Fibroblast of the aortic adventitia (primary cell): ENCODE data around the gene SVOPL. TPM values are rescaled to one million over a fixed set of nuclear protein-coding genes. Genes with fewer than 3 reads are reported as not detected.
"Not testable (repeated sequence)": the region's sequence is repeated elsewhere in the genome, so short reads cannot be mapped to it uniquely, and the experiment has no call there.

Experiments
- DNase-seq: peaks from one replicate; pipeline ENCODE4 v3.0.0-alpha.2; 2010; ENCODE audit warnings: low read depth
- H3K4me3 ChIP-seq: 2 replicates; pipeline ENCODE4 v1.5.1; 2011; ENCODE audit warnings: low read depth, mild to moderate bottlenecking, control low read depth, low read length, moderate library complexity
- total RNA-seq: library from RNA; depleted of rRNA; stranded (reverse); fragments of >200 nt; gene quantifications from 2 replicates; pipeline ENCODE4 v1.2.3, GENCODE V29; 2012; ENCODE audit warnings: low replicate concordance
- TF ChIP-seq, protein P1 (sequence below): IDR thresholded peaks from 2 replicates; pipeline ENCODE4 v1.5.1; 2011; ENCODE audit warnings: mild to moderate bottlenecking, low read length, control low read depth, inconsistent platforms; ENCODE audit not compliant: insufficient read depth

Gene SVOPL
- total RNA-seq, 1 donor, result not detected

DNA sequence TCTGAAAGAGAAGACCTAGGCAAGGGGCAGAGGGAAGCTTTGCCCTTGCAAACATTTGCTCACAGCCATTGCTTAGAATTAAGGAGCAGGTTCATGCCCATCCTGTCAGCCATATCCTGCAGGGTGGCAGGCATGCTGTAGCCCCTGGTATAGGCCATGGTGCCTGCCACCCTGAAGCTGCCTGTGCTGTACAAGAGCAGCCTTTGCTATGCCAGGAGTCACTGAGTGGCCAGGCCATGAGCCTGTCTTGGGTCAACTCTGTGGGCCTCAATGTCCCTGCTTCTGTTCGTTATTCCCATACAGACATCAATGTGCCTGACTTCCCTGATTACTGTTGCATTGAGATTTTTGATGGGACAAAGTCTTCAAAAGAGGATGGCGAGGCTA, 368 bp upstream of the SVOPL start:
- TF ChIP-seq, protein P1, sequence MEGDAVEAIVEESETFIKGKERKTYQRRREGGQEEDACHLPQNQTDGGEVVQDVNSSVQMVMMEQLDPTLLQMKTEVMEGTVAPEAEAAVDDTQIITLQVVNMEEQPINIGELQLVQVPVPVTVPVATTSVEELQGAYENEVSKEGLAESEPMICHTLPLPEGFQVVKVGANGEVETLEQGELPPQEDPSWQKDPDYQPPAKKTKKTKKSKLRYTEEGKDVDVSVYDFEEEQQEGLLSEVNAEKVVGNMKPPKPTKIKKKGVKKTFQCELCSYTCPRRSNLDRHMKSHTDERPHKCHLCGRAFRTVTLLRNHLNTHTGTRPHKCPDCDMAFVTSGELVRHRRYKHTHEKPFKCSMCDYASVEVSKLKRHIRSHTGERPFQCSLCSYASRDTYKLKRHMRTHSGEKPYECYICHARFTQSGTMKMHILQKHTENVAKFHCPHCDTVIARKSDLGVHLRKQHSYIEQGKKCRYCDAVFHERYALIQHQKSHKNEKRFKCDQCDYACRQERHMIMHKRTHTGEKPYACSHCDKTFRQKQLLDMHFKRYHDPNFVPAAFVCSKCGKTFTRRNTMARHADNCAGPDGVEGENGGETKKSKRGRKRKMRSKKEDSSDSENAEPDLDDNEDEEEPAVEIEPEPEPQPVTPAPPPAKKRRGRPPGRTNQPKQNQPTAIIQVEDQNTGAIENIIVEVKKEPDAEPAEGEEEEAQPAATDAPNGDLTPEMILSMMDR, result no peak
- no peak overlapping the region for H3K4me3 ChIP-seq
- no peak for DNase-seq

DNA sequence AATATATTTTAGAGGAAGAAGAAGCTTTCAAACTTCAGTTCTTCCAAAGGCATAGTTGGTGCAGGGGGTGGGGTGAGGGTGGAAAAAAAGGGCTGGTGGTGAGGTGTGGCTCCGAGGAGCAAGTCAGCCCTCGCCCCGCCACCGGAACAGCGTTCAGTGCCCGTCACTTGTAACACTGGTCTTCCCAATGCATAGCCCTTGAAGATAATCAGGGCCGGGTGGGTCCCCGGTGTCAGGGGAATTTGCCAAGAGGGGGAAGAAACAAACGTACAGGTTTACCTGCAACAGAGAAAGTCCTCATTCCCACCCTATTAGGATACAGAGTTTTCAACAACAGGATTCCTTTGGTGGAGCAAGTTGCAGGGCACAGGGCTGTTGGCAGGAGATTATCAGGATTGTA, 1.5 kb downstream of the SVOPL start:
- no peak overlapping the region for H3K4me3 ChIP-seq
- TF ChIP-seq, protein P1, result no peak
- DNase-seq, result no peak

DNA sequence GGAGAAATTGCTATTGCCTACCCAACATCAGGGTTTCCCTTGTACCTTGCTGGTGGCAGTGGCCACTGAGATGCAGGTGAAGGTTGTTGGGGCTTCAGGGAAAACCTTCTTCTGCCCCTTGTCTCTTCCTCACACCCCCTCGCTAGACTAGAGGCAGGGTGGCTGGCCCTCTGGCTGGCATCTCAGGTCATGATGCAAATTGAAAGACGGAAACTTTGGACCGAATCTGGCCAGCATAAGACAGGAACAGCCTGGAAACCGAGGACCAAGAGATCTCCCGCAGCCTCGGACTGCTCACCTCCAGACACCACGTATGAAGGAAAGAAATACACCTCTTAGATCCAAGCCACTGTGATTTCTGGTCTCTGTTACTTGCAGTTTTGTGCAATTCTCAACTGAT, 2.9 kb downstream of the SVOPL start:
- DNase-seq, result no peak
- H3K4me3 ChIP-seq, result no peak overlapping the region
- TF ChIP-seq, protein P1, result no peak

DNA sequence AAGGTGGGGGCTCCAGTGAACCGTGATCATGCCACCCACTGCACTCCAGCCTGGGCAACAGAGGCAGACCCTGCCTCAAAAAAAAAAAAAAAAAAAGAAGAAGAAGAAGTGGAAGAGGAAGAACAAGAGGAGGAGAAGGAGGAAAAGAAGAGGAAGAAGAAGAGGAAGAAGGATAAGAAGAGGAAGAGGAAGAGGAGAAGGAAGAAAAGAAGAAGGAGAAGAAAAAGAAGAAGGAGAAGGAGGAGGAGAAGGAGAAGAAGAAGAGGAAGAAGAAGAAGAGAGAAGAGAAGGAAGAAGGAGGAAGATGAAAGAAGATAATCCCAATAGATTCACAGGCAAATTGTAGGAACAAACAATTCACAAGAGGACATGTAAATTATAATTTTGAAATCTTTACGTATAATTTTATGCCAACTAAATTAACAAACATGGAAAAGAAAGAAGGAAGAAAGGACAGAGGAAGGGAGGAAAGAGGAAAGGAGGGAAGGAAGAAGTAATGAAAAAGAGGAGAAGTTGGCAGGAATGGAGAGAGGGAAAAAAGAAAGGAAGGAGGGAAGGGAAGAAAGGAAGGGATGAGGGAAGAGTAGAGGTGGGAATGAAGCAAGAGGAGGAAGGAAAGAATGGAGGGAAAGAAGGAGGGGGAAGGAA, 3.5 kb downstream of the SVOPL start:
- no peak overlapping the region for H3K4me3 ChIP-seq
- DNase-seq, result no peak
- TF ChIP-seq, protein P1, result no peak

DNA sequence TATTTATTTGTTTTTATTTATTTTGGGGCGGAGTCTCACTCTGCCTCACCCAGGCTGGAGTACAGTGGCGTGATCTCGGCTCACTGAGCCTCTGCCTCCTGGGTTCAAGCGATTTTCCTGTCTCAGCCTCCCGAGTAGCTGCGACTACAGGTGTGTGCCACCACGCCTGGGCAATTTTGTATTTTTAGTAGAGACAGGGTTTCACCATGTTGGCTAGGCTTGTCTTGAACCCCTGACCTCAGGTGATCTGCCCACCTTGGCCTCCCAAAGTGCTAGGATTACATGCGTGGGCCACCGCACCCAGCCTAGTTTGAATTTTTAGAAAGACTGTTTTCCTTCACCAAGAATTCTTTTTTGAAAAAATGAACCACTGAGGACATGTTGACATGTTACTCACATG, 5.4 kb downstream of the SVOPL start:
- not testable (repeated sequence) for DNase-seq, H3K4me3 ChIP-seq

DNA sequence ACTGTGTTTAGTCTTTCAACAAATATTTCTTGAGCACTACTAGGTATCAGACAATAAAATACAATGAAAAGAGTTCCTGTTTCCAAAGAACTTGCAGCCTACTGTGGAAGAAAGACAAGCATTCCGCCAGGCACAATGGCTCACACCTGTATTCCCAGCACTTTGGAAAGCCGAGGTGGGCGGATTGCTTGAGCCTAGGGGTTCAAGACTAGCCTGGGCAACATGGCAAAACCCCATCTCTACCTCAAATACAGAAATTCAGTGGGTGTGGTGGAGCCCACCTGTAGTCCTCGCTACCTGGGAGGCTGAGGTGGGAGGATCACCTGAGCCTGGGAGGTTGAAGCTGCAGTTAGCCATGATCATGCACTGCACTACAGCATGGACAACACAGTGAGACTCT, 6.1 kb downstream of the SVOPL start:
- TF ChIP-seq, protein P1, result no peak

DNA sequence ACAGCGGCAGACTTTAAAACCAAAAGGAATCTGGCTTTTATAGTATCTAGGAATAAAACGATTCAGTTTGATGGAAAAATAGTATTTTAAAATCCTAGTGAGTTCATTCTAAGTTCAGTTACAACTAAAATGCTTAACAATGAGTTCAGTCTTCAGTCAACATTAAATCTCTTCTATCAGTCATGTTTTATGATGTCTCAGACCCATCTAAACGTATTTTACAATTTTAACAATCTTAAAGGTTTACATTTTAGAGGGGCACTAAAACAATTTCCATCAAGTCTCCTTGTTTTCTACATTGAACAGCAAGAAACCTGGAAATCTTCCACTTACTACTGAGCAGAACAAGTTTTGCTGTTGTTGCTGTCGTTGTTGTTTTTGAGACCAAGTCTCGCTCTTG, 10.0 kb downstream of the SVOPL start:
- TF ChIP-seq, protein P1, result no peak
- DNase-seq, result no peak
- no peak overlapping the region for H3K4me3 ChIP-seq

More for the DNA sequence above, 6.1 kb downstream of the SVOPL start:
- no peak for DNase-seq
- no peak overlapping the region for H3K4me3 ChIP-seq
